OCI-LY3 (cell line): Measurements from ENCODE around the gene ZNF414.

Experiments used
- EZH2phosphoT487 ChIP-seq: fragments of 200-600 bp; shearing (Covaris generic); IDR thresholded peaks from 2 replicates; pipeline ENCODE4 v1.6.1; 2018; ENCODE audit warnings: antibody characterized with exemption, mixed run types, low read depth
- TF ChIP-seq, protein P1 (sequence below): fragments of 200-600, 300-600 bp; sonication (generic); IDR thresholded peaks from 2 replicates; pipeline ENCODE4 v1.5.1; 2014; ENCODE audit warnings: antibody characterized with exemption, low read length, low read depth

- TF ChIP-seq, protein P1, sequence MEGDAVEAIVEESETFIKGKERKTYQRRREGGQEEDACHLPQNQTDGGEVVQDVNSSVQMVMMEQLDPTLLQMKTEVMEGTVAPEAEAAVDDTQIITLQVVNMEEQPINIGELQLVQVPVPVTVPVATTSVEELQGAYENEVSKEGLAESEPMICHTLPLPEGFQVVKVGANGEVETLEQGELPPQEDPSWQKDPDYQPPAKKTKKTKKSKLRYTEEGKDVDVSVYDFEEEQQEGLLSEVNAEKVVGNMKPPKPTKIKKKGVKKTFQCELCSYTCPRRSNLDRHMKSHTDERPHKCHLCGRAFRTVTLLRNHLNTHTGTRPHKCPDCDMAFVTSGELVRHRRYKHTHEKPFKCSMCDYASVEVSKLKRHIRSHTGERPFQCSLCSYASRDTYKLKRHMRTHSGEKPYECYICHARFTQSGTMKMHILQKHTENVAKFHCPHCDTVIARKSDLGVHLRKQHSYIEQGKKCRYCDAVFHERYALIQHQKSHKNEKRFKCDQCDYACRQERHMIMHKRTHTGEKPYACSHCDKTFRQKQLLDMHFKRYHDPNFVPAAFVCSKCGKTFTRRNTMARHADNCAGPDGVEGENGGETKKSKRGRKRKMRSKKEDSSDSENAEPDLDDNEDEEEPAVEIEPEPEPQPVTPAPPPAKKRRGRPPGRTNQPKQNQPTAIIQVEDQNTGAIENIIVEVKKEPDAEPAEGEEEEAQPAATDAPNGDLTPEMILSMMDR, result no peak
- TF ChIP-seq EZH2phosphoT487, result no peak
These were observed 32.8 kb downstream of the ZNF414 start for GRCh38 chr19:8481201-8481600.
